GM19043 (cell line): ENCODE measurements around the gene HDAC4.

Experiments used
- ATAC-seq: cut with Tn5 transposase; IDR thresholded peaks from one replicate; pipeline ENCODE4 v1.9.1; 2021; ENCODE audit warnings: low read depth; ENCODE audit not compliant: unreplicated experiment

Gene HDAC4

DNA sequence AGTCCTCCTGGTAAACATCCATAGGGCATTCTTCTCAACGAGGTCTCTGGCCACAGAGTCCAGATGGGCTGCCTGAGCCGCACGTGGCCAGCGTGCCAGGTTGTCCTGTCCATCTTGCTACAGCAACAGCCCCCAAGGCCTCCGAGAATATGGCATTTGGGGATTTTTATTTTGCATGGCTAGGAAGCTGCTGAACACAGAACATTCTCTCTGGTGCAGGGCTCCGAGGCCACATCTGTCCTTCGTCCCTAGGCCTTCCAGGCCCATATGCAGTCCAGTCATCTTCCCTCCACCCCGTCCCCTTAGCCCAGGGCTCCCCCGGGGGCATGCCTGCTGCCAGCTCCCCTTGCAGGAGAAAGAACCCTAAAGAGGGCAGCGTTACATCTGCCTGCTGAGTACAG is 2.3 kb downstream of the HDAC4 start:
- ATAC-seq: no peak

DNA sequence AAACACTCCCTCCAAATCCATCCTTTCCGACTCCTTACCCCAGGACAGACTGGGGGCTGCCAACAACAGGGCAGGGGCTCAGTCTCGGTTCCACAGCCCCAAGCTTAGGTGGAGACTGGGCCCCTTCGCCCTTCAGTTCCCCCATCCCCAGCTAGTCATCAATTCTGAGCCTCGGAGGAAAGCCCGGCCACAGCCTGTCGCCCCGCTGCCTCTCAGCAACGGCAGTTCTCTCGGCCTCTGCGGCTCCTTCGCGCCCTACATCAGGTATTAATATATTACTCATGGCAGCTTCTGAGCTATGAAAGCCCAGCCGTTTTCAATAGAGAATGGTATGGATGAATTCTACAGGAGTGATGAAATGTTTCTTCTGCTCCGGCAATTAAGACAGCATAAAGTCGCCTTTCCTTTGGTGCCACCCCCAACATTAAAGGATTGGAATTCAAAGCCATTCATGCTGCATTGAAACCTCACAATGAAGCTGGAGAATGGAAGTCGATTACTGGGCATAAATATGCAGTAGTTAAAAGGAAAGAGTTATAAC is 2.8 kb downstream of the HDAC4 start:
- ATAC-seq: no peak

DNA sequence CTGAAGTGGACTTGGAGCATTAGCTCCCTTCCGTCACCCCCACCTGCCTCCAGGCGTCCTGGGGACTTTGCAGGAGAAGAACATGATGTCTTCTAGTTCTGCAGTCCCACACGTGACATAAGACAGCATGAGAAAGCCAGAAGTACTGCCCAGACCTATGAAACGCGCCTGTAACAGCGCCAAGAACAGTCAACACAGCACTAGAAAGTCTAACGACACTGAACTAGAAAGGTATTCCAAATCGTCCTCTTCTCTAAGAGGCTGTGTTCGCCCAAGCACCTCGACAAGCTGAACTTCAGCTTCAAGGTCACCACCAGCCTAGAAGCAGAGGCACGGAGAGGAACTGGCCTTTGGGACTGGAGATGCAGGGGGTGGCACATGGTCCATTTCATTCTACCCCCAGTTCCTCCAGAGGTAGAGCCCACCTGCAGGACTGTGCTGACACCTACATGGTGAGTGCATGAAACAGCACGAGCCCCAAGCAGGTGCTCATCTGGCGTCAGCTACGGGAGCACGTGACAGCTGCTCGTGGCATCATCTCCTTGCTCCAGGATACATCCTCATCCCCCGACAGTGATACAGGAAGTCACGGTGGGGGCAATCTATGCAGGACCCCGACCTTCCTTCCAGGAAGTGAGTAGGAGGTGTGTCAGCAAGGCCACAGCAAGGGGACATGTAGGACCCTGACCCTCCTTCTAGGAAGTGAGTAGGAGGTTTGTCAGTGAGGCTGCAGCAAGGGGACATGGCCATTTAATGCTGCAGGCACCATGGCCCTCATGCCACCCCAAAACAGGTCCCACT is 3.7 kb downstream of the HDAC4 start:
- ATAC-seq: no peak

DNA sequence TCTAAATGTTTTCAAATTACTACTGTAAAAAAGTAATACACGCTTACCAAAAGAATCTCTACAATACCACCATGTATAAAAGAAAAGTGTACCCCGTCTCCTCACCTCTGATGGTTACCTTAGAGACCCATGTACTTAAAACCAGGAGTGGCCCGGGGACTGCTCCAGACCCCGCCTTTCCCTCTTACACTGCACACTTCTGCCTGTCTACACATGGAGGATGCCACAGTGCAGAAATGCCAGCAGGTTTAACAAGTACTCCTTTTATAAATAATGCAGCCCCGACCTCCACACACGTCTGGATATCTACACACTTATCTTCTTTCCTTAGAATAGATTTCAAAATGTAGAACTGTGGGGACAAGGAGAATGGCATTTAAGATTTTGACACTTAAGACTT is 5.3 kb downstream of the HDAC4 start:
- no peak for ATAC-seq

DNA sequence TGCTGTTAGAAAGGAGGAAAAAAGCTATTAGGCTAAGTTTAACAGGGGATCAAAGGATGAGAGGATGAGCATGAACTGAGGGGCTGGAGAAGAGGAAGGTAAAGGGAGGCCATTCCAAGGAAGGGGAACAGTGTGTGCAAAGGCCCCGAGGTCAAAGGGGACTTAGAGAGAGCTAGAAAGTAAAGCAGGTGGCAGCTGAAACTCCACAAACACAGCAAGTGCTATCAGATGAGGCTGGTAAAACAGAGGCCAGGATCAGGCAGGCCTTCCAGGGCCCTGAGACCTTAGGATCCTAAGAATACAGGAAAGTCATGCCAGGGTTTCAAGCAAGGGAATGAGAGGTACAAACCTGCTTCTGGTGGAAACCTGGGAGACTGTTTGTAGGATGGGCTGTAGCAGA is 5.8 kb downstream of the HDAC4 start:
- ATAC-seq: no peak

DNA sequence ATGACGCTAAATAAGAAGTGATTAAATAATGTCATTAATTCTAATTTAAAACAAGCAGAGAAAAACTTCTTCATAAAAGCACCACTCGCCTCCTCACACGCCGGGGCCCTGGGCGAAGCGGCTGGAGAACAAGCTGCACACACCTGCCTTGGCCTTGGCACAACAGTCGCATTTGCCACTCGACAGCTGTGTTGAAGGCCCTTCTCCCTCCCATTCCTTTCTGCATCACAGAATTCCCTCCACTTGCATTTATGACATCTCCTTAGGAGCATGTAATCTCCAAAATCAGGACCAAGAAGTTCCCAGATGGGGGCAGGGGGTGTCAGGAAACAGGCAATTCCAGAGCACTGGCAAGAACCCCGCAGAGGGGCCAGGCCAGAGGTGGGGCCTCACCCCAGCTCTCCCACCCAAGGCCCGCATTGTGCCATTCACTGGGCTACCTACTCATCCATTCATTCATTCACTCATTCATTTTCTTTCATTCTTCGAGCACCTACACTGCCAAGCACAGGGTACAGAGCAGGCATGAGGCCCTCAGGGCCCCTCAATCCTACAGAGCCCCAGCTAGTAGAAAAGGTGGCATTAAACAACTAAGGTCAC is 6.4 kb downstream of the HDAC4 start:
- ATAC-seq: no peak

DNA sequence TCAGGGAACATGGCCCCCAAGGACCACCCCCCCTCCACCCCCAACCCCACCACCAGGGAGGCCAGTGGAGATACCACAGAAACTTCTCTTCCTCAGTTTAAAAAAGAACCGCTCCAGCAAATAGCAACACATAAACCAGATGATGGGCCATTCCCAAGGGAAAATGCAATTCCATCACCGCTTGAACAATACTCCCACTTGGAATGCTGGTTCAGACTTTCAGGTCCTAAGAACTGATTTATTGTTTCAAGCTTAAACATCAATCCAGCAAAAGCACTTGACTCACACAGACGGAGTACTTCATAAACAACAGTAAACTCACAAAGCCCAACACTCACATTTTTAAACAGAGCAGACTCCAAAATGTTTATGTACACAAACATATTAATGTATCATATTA is 6.9 kb downstream of the HDAC4 start:
- ATAC-seq: no peak

DNA sequence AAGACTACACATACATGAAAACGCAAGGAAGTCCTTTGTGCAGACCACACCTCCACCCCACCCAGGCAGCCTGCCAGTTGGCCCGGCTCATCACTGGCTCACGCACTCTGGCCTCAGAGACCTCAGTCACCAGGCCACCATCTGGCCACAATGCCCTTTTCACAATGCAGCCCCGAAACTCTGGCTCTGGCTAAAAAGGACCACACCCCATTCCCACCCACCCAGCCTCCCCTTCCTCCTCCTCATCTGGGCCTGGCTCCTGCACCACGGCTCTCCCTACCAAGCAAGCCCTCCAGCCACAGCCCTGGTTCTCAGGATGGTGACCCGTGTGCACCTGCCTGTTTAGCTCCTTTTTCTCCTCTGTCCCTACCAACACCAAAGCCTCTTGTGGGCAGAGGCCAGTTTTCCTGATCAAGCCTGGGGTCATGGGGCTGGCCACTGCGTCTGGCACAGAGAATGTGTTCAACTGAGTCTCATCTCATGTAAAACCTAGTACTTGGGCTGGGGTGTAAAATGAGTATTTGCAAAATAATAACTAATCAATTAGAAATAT is 7.4 kb downstream of the HDAC4 start:
- no peak for ATAC-seq

DNA sequence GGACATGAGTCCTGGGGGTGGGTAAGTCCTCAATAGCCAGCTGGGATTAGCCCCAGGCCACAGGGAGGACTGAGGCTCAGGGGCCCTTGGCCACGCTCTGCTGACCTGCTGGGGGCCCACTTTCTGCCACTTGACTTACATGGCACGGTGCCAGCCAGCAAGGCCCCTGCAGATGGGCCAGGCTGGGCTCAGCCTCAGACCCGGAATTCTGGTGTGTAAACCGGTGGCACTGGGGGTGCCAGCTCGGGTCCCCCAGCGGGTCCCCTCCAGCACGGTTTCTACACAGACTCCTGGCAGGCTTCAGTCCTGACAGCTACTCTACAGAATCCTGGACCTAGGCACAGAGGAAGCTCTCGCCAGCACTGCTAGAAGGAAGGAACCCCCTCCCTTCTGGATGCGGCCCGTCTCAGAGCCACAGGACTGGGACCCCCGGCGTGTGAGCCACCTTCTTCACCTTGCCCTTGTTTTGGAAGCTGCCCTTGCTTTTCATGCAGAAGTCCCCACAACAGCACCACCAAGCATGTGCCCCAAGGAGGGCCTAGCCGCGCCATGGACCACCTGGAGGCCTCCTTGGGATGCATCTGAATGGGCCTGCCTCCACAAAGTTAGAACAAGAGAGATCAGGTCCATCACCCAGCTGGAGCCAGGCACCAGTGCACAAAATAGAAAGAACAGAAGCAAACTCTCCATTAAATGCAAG is 8.0 kb downstream of the HDAC4 start:
- no peak for ATAC-seq

DNA sequence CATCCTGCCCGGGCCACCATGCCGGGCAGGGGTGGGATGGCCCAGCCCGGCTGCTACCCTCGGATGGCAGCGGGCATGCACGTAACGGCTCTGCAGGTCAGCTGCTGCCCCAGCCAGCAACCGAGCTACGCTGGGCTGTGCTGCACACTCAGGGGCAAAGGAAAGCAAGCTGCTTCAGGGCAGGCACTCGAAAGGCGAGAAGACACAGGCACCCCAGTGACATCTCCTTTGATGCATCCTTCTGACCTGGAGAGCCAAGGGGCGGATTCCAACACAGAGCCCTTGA is 8.8 kb downstream of the HDAC4 start:
- no peak for ATAC-seq

DNA sequence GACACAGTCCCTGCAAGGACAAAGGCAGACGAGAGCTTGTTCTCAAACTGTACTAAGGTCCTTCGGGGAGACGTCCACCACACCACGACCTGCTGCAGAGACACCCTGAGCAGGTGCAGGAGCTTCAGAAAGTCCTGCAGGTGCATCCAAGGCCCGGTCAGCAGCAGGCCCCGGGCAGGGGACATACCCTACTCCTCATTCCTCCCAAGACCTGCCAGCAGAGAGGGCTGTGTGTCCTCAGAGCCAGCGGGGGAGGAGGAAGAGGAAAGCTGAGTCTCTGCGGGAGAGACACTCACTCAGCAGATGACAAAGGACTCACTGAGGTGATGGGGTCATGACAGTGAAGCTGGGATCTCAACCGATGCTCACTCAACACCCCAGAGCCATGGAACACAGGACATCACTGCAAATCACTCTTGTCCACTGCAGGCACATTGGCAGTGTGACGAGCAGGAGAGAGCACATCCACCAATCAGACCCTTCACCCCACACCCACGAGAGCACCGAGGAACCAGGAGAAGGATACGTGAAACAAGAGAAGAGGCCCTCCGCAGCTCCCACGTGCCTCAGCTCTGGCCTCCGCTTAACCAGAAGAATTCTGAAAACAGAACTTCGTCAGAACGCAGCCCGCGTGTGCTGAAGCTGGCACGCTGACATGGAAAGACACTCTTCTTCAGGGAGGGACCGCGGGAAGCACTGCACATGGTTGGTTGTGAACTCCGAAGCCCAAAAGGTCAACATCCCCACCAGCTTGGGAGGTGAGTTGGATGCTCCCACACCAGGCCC is 9.3 kb downstream of the HDAC4 start:
- no peak for ATAC-seq

DNA sequence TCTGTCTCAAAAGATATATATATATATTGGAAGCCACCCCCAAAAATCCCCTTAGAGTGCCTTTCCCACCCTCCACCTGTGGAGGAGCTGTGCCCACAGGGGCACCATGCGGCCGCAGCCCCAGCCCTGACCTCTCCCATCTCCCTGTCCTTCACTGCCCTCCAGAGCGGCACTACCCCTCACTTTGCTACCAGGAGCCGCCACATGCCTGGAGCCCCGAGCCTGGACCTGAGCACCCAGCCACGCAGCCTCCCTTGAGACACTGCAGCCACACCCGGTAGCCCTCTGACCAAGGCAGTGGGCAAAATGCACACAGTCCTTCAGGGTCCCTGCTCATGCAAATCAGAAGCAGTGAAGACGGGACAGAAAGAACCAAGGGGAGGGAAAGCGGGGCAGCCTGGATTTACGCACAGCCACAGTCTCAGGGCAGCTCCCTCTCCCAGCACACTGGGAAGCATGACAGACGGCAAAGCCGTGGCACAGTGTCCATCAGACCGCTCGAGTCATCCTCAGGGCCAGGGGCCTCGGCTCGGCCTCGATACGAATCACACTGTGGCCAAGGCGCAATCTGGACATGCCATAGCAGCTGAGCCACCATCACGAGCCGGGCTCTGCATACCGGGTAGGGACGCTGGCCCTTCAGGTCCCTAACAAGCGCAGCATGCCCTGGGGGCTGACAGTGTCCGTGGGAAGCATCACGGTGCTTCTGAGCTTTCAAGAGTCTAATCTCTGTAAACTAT is 10.1 kb downstream of the HDAC4 start:
- no peak for ATAC-seq

DNA sequence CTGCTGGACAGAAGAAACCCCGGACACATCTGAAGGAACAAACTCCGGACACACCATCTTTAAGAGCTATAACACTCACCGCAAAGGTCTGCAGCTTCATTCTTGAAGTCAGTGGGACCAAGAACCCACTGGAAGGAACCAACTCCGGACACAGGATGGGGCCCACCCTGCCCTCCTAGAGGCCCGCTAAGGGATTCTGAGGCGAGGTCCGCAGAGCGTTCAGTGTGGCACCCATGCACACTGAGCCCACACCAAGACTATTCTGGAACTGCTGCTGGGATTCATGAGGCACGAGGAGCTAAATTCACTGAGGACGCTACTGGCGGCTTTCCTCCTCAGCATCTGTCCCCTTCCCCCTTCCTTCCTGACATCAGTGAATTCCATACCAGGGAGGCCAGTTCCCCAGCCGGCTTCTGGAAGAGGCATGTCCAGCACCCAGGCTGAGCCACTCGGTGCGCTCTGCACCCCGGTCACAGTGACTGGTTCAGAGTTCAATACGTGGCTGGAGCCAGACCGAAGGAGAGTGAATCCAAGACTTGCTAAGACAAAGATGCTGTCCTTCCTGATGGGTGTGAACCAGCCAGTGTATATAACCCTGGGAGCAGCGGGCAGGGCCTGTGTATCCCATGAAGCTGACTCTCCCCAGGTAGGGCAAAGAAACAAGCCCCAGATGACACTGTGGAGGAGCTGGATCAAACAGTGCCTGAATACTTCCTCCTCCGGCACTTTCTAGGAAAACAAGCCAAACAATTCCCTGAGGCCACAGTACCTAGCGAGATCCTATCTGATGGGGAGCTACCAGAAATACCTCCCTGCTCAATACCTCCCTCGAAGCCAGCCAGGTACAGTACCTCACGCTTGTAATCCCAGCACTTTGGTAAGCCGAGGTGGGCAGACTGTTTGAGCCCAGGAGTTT is 11.1 kb downstream of the HDAC4 start:
- ATAC-seq: no peak

DNA sequence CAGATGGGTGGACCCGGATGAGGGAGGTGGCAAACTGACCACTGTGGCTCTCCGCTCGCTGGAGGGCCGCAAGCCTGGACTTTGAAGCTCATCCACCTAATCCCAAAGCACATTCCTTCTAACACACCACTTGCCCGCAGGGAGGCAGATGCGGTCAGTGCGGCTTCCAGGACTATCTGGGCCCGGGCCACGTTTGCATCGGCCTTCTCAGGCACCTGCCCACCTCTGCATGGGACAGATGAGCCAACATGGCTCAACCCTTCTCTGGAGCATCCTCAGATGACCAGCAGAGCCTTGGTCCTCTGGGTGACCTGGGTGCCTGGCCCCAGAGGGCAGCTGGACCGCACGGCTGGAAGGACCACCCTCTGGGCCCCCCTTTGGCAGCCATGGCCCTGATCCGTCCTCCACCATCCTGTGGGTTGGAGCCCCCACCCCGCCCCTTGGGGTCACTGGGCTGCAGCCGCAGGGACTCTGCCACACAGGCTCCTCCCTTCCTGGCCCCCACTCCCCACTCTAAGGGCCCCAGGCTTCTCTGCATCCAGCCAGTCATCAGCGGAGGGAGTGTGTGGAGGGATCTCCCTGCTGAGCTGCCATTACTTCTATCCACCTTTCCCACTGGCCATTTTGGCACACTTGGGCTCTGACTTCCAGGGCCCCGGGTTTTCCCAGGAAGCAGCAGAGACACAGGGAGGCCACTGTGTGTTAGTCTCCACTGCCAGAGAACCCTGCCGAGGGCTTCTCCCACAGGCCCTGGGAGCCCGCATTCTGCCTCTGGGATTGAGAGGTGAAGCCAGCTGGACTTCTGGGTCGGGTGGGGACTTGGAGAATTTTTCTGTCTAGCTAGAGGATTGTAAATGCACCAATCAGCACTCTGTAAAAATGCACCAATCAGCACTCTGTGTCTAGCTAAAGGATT is 12.3 kb downstream of the HDAC4 start:
- no peak for ATAC-seq

DNA sequence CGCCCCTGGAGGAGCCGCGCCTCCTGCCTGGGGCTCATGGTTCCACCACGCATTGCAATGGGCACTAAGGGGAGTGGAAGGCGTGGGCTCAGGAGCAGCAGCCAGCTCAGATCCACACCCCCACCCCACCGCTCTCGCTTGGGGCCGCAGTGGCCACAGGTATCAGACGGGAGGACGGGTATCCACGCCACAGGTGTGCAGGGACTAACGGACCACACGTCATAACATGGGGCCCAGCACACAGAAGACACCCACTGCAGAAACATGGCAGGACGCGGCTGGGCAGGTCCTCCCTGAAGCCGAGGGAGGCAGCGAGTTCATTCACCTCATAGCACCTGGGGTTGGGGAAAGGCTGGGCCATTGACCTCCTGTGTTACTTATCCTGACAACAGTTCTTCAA is 13.0 kb downstream of the HDAC4 start:
- no peak for ATAC-seq

DNA sequence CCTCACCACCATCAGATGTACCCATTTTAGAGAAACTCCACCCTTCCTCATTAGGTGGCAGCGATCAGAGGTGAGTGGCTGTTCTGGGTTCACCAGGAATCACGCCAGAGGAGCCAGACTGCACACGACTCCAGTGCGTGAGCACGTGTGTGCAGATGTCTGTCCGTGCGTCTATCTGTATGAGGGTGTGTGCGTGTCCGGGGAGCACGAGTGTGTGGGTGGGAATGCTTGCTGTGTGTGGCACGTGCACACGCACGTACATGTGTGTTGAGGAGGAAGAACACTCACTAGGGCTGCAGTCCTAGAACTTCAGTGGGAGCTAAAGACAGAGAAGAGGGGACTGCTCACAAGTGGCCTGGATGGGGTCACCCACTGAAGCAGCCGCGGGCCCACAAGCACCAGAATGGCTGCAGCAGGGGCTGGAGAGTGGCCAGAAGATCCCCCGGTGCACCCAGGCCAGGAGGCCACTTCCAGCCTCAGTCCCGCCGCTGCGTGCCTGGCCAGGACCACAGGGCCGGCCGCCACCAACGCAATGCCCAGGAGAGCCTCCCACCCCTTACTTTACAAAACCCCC is 13.9 kb downstream of the HDAC4 start:
- ATAC-seq: no peak

DNA sequence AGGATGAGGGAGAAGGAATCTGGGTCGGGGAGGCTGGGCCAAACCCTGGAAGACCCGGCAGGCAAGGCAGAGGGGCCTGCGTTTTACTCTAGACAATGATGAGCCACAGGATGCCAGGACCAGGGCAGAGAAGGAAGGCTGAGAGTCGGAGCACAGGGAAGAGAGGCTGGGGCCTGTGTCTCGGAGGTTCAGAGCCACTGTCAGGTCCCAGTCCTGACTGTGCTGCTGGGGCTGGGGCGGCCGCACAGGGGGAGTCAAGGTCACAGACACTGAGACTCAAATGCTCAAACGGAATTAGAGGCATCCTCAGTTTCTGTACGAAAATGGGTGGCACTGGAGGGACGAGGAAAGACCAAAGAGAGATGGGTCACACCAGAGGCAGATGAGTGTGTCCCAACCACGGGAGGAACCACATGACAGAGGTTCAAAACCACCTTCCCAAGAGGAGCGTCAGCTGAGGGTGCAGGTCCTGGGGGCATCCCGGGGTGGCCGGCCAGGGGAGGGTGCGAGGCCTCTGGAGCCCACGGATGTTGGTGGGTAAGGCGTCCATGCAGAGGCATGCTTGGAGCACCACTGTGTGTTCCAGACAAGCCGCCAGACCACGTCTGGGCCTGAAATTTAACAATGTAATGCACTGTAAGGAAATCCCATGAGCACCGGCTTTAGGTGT is 14.7 kb downstream of the HDAC4 start:
- no peak for ATAC-seq
